GM18511 (cell line): ENCODE results near the gene STXBP5.

Experiments used
- ATAC-seq: cut with Tn5 transposase; IDR thresholded peaks from one replicate; pipeline ENCODE4 v1.9.1; 2021; ENCODE audit warnings: mild to moderate bottlenecking, moderate library complexity; ENCODE audit not compliant: unreplicated experiment

Gene STXBP5

DNA sequence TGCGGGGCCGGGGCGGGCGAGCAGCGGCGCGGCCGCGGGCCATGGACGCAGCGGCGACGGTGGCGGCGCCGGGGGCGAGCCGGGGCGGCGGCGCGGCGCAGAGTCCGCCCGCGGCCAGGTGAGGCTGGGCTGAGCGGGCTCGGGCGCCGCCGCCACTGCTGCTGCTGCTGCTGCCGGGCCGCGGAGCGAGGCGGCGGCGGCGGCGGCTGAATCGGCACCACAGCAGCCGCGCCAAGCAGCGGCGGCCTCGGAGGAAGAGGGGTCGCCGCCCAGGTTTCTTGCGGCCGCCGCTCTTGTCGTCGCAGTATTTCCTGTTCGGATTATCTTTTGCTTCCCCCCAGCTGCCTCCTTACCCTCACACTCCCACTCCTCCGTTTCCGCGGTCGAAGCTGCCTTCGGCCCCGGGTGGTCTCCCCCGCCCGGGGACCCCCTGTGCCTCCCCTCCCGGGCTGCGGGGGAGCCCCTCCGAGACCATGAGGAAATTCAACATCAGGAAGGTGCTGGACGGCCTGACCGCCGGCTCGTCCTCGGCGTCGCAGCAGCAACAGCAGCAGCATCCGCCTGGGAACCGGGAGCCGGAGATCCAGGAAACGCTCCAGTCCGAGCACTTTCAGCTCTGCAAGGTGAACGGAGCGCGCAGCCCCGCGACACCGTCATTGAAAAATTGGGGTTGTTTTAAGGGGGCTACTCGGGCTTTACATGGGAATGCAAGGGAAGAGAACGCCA, at the start of gene STXBP5:
STXBP5 (plus strand) TSS at position 358 of the 726 bp plus-strand sequence; CDS start at position 474, 116 bp downstream.
- peak; percentile 33 for ATAC-seq

GRCh38 chr6:147154454-147154853, 49.8 kb upstream of the STXBP5 start:
- no peak for ATAC-seq

DNA sequence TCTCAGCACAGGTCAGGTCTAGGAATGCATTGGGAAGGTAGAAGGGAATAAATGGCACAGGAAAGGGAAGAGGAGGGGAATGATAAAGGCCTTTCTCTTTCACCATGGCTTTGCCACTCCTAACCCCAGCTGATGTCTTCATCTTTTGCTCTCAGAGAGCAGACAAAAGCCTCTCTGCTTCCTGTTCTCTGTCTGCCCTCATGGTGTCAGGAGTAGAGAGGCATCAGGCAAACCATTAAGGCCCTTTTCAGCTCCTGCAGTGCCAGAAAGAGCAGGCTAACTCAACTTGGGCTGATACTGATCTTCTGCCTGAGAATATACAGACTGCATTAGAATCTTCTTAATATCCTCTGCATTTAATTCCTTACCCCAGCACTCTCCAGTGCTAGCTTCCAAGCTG, 48.0 kb upstream of the STXBP5 start:
- no peak for ATAC-seq

DNA sequence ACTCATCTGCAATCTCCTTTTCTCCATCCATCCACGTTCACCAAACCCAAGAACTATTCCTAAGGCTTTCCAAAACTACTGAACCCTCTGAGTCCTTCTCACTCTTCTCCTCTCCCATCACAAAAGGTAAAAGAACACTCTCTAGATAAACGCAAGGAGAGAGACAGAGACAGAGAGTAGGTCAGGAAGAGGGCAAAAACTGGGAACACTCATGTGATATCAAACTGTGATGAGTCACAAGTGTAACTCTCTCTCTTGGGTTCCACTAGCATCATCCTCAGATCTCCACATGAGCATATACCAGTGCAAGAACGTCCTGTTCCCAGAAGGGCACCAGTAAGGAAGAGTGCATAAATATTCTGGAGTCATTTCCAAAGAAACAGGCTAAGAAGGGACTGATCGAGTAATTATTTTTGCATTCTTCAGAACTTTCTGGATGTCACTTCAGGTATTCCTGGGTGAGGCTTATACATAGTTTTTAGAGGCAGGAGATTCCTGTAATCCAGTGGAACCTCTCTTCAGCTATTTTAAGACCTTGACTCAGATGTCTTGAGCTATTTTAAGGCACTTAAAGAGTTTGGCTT, 47.3 kb upstream of the STXBP5 start:
- ATAC-seq, result no peak

- no peak for ATAC-seq
These were observed 46.3 kb upstream of the STXBP5 start for GRCh38 chr6:147157930-147158329.

- no peak for ATAC-seq
These were observed 45.3 kb upstream of the STXBP5 start for GRCh38 chr6:147158881-147159280.

DNA sequence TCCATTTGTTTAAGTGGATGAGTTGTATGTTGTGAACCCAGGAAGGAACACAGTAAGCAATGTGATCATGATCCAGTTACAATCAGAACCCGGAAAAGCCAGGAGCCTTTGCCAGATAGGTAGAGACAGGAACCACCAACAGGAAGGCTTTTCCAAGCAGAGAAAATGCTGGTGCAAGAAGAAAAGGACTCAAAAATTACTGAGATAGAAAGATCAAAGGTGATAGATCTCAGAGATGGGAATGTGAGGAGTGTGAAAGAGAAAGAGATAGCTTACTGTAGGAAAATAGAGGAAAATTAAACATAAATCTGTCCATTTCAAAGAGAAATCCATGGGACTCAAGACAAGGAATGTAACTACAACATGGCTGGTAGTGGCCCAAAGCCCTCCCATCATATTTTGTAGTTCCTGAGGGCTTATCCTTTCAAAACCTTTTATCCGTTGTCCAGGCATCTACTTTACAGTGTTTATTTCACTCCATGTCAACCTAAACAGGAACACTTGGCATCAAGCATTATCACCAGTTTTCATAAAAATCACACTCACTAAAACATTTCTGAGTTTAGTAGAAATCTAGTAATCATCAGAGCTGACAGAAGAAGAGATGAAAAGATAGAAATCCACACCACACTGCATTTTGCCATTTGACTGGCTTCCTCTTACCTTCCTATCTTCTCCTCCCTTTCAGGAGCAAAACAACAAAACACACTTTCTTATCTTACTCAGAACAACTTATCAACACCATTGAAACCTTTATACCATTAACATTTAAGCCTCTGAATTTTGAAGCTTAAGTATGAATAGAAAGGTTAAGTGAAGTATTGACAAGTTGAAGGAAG, 44.5 kb upstream of the STXBP5 start:
- ATAC-seq, result no peak

- ATAC-seq, result no peak
These were observed 43.6 kb upstream of the STXBP5 start for GRCh38 chr6:147160593-147160992.

DNA sequence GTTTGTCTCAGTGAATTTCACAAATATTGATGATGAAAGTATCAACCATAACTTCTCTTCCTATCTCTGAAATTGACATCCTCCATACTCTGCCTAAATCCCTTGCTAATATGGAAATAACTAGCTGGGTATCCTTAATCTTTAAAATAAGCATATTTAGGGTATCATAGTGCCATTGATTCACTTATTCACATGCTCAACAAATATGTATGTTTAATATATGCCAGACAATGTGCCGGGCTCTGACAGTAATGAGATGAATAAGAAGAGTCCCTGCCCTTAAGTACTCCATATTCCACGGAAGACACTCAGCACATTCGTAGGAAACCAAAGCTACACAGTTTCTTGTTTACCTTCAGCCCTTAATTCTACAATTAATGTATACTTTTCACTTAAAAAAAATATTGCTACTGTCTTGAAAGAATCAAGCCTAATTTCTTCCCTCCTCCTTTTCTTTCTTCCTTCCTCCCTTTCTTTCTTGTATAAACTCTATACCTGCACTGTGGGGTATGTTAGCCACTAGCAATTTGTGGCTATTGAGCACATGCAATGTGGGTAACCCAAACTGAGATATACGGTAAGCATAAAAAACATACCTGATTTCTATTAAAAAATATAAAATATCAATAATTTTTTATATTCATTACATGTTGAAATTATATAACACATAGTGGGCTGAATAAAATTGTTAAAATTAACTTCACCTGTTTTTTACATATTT, 42.8 kb upstream of the STXBP5 start:
- no peak for ATAC-seq

GRCh38 chr6:147161974-147162495, 42.2 kb upstream of the STXBP5 start:
- no peak for ATAC-seq

DNA sequence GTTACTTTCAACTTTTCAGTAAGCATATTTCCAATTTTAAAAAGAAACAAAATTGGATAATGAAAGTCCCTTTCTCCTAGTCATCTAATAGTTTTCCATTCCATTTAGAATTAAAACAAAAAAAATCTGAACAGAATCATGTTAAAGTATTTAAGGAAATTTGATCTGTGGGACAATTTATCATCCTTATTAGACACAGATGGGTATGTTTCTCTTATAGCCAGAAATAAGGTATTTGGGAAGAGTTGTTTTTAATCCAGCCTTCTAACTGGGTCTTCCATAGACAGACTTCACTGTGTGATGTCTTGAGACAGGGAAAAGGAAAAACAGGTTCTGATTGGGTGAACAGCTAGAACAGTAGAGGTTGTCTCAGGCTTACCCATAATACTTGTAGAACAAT, 39.5 kb upstream of the STXBP5 start:
- no peak for ATAC-seq

DNA sequence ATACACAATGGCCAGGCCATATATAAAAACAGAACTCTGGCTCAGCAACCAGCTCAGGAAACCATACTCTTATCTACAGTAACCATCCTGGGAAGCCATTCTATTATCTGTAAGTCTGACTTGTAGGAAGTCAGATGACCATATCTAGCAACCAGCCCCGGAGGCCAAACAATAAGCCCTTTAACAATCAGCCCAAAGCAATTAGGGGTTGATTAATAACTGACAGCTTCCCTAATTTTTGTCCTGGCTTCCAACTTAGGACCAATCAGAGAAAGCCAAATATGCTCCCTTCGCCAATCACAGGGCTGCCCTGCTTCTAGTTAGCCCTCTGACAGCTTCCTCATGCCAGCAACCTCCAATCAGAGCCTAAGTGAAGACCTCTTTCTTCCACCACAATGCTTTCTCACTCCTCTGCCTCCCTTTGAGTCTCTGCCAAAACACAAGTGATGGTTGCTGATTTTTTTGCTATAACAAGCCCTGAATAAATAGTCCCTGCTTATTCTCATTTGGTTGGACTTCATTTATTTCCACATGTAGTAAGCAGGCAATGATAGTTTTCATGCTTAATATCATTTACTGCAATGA, 37.8 kb upstream of the STXBP5 start:
- ATAC-seq, result no peak

- ATAC-seq, result no peak
These were observed 37.2 kb upstream of the STXBP5 start for GRCh38 chr6:147166992-147167391.

DNA sequence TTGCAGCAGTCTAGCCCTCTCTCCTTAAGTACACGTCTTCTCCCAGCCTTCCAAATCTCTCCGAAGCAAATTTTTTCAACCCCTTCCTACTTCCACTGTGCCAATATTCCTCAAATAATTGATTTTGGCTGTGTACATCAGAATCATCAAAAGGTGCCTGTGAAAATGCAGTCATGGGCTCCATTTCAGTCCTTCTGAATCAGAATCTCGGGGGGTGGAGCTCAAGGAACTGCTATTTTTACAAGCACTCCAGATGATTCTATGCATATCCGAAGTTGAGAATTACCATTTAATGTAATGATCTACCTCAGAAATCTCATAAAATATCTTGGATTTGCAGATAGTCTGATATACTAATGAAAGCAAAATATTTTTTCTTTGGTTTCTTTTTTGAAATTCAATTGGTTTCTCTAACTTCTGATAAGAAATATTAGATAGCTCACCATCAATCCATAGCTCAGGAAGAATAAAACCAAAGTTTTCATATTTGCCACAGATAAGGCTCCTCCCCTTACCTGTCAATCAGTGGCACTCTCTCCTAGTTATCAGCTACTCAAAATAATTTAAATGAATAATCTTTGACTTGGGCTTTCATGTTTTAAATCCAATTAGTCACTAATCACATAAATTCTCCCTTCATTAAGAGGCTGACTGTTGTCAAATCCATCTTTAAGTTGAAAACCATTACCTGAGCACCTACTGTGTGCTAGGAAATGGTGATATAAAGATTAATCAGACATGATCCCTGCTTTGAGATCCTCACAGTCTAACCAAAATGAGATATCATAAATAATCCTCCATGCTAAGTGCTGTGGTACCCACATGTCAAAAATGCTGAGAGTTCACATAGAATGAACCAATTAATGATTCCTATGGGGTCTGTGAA, 36.4 kb upstream of the STXBP5 start:
- ATAC-seq, result no peak

DNA sequence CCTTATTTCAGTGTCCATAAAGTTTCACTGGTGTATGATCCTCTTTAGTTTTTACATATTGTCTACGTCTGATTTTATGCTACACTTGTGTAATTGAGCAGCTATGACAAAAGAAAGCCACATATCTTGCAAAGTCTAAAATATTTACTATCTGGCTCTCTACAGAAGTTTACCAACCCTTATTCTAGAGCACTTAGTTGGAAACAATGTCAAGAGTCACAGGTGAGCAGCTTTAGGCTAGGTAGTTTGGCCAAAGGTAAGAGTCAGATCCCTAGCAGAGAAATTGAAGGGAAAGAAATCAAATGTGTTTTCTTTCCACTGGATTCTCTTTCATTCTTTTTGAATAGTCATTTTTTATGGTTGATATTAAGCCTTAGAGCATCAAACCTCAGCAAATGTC, 34.7 kb upstream of the STXBP5 start:
- ATAC-seq, result no peak

DNA sequence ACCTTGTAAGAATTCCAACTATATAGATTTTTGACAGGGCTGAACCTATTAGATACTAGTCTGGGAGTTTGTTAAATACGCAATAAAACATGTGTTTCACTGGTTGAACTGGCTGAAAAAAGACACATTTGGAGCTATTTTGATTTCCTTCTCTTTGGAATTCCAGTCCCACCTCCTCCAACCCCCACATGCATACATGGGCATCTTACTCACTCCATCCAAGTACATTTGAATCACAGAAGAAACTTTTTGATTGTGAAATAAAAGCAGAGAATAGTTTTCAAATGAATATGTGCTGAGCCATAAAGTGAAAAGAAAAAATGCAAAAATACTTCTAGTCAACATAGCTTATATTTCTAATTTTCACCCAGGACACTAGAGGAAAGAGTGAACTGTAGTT, 33.9 kb upstream of the STXBP5 start:
- ATAC-seq, result no peak

DNA sequence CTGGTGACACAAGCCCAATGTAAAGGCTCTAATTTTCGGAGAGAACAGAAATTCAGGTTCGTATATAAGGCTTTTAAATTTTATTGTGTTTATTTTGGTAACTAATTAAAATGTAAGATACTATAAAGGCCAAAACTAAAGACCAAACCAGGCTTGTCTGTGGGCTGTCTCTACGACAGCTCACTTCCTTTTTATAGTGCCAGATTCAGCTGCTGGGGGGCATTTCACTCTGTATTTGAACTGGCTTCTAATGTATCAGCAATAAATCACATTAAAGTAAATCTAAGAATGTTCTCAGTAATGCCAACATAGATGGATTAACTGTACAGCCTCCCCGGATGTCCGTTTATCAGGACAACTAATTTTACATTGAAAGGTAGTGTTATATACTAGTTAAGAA, 31.1 kb upstream of the STXBP5 start:
- no peak for ATAC-seq

- ATAC-seq, result no peak
These were observed 30.4 kb upstream of the STXBP5 start for GRCh38 chr6:147173675-147174308.

DNA sequence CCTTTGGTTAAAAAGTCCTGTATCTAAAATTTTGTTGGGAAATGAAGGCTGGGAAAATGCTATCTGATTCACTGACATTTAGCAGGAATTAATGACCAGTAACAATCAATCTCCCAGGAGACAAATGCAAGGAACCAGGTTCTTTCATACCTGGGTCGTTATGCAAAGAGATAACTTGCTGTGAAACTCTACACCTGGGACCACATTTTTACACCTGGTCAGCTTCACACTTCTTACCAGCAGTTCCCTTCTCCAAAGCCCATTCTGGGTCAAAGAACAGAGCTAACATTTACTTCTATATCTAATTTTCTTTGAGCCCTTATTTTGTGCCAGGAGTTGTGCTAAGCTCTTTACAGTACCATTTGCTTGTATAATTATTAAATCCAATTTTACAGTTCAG, 27.4 kb upstream of the STXBP5 start:
- no peak for ATAC-seq
